Measurements from ENCODE around the gene MAP9.
"Not testable (repeated sequence)": the region's sequence is repeated elsewhere in the genome, so short reads cannot be mapped to it uniquely, and the experiment has no call there.

MAP9 gene

DNA sequence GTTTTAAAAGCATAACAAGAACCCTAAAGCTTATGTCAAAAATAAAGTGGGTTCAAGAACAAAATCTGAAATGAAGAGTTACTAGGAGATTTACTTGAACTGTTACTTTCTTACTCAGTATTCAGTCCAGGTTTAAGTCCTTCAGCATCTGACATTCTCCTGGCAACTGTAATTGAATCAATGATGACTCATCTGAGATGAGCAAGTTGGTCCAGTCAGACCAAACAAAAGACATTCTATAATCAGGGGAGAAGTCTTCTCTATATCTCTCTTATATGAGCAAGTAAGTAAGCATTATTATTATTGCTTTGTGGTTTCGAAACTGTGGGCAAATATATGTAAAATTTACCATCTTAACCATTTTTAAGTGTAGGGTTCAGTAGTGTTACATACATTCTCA is 34.6 kb downstream of the MAP9 start:
- no peak for DNase-seq (ENCODE audit: low spot score)

DNA sequence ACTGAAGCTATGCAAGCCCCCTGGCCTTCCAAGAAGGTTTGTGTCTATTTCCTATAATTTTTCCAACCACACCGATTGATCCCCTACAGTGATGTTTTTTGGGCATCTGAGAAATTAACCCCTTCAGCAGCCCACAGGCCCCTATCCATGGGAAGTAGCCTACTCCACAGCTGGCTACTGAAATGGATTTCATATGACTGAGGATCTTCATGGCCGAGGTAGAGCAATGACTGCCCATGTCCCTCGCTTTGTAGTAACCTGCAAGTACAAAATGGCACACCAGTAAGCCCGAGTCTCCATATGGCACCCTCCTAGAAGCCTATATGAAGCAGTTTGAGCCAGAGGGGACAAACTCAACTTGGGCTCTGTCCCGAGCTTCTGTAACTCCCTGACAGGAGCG is 36.8 kb downstream of the MAP9 start:
- no peak for DNase-seq (ENCODE audit: low spot score)

DNA sequence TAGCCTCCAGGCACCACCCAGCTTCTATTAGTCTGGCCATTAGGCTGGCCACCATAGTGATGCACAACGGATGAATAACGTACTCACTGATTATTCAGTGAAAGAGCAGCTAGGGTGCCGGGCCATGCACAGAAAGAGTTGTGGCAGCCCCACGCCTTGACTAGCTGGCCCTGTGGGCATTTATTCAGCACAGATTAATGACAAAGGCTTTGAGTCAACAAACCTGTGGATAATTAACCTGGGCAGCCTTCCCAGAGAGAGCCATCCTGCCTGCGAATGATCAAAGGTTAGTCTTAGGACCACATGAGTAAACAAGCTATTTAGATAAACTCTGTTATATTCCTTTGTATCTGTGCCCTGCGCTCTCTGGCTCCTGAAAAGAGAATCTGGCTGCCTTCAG is 37.2 kb downstream of the MAP9 start:
- no peak for DNase-seq (ENCODE audit: low spot score)

DNA sequence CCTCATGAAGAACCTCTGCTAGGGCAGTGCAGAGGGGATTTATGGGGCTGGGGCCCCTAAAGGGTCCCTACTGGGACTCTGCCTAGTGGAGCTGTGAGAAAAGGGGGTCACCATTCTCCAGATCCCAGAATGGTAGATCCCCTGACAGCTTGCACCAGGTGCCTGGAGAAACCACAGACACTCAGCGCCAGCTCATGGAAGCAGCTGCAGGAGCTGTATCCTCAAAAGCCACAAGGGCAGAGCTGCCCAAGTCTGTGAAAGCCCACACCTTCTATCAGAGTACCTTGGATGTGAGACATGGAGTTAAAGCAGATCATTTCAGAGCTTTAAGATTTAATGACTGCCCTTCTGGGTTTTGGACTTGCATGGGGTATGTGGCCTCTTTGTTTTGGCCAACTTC is 38.6 kb downstream of the MAP9 start:
- DNase-seq (ENCODE audit: low spot score): no peak

DNA sequence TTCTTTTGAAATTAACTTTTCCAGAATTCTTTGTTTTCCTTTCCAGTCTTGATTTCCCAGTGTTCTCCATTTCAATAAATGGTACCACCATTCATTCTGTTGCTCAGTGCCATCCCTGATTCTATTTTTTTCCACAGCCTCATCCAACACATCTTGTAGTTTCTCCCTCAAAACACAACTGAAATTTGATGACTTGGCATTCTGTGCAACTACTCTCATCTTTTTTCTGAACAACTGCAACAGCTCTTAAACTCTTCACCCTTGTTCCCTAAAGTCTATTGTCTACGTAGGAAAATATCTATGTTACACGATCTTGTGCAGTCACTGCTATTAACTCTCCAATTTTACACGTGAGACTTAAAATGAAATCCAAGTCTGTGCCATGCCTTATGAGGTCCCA is 40.5 kb downstream of the MAP9 start:
- no peak for DNase-seq (ENCODE audit: low spot score)

DNA sequence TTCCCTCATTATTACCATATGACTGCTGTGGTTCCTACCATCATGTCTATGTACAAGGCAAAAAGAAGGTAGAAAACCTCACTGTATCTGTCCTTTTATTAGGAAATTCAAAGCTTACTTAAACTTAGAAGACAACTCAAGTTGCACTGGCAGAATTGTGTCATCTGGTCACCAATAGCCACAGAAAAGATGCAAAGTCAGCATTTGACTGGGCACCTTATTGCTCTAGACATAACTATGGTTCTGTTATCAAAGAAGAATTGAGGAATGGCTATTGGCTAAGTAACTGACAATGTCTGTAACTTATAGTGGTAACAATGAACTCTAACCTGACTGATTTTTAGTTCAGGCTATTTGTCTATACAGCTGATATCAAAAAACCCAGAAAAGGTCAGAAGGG is 45.3 kb downstream of the MAP9 start:
- DNase-seq (ENCODE audit: low spot score): no peak

DNA sequence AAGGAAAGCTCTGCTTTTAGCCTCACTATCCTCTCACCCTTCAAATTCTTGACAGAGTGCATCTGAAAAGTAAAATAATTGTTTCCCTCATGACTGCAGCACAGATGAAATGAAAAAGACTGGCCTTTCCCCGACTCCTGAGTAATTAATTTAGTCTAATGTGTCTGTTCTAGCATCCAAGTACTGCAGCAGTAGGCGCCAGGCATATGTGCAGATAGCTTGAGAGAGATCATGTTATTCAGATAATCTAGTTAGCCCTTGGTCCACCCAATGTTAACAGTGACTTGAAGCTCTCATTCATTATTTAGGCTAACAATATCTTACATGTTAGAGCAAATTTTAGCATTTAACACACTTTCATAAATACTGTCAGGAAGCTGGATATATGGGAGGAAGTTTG is 54.0 kb downstream of the MAP9 start:
- DNase-seq (ENCODE audit: low spot score): no peak

DNA sequence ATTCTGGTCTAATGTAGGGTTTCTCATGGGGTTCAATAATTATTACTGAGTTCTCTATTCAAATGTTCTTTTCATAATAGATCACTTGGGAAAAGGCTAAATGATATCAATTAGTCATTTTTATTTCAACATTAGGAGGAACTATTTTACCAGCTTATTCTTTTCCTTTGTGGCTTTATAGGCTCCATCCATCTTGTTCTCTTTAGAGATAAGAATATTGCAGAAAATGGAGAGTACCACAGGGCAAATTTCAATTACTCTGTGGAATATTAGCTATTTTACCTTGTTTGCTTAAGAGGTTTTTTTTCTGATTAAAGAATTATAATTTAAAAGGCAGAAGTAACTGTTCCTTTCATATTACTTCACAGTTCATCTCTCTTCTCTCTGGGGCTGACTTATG is 55.8 kb downstream of the MAP9 start:
- no peak for DNase-seq (ENCODE audit: low spot score)

DNA sequence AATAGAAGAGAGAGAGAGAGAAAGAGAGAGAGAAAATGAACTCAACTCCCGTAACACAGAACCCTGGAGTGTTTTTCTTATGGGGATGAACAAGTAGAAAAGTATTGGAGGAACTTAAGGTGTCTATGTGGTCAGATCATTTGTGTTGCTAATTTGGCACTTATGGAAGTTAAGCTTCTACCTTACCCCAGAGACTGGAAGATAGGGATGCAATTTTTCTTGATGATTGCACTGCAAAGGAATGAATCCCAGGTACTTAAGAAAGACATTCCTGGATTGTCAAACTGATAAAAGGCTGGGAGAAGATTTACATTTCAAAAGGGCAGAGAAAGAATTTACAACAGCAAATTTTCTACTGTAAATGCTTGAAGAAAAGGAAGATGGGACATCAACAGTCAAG is 57.2 kb downstream of the MAP9 start:
- DNase-seq (ENCODE audit: low spot score): no peak

DNA sequence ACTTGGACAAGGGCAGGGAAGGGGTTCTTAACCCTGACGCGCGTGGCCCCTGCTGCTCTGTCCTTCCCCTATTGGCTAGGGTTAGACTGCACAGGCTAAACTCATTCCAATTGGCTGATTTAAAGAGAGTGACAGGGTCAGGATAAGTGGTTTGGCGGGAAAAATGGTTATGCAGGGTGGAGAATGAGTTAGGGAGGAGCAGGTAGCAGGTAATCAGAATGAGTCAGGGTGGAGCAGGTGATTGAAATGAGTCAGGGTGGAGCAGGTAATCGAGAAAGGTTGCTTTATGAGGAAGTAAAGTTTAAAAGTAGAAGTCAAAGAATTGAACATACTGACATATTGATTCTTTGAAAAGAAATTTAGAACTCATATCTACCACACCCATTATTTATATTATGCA is 64.7 kb downstream of the MAP9 start:
- DNase-seq (ENCODE audit: low spot score): not testable (repeated sequence)

DNA sequence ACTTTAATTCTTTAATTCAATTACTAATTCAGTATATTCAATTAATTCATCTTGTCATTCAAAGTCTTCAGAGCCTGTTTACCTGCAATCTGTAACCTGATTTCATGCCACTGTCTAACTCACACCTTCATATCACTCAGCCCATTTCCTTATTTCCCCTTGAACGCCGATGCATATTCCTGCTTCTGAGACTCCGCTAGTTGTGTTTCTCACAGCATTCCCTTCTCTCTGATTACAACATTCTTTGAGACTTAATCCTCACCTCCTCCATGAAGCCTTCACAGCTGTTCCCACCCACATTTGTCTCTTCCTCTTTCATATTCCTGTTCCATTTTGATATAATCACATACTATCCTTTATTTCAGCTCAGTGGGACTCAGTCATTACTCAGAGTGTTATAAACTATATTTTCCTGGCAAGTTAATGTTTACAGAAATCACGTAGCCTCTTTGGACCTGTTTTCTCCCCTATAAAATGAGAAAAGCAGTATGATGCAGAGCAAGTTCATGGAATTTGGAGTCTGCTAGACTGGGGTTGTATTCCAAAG is 69.0 kb downstream of the MAP9 start:
- no peak for DNase-seq (ENCODE audit: low spot score)

DNA sequence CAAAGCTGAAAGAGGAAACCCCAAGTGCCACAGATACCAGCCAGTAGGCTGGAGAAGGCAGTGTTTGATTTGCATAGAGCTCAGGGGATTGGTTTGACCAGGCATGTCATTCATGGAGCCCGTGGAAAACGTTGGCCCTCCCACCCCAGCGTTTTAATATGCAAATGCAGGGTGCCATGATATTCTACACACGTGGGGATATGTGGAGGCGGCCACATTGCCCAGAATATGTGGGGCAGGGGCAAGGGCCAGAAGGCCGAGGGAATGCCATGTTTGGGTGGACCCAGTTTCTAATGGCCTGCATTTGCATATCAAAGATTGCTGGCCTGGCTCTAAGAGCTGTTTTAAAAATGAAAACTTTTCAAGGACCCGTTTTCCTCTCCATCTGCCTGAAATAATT is 71.1 kb downstream of the MAP9 start:
- no peak for DNase-seq (ENCODE audit: low spot score)

DNA sequence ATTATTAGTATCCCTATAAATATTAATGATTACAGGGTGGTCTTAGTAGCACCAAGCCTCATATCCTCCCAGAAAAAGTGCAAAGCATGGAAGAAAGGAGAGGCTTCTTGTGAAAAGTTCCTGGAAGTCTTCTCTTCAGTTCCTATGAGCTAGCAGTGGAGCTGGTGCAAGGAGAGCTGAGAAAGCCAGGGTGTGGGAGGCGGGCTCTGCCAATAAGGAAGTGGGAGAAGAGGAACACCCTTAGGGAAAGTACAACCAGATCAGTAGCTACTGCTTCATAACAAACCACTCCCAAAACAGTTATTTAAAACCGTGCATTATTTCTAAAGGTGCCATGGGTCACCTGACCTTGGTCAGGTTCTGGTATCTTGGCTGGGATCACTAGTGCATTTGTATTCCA is 72.4 kb downstream of the MAP9 start:
- no peak for DNase-seq (ENCODE audit: low spot score)

DNA sequence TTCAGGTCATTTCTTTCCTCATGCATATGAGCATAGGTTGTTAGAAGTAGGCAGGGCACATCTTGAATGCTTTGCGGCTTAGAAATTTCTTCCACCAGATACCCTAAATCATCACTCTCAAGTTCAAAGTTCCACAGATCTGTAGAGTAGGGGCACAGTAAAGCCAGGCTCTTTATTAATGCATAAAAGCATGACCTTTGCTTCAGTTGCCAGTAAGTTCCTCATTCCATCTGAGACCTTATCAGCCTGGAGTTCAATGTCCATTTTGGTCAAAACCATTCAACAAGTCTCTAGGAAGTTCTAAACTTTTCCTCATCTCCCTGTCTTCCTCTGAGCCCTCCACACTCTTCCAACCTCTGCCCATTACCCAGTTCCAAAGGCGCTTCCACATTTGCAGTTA is 77.7 kb downstream of the MAP9 start:
- DNase-seq (ENCODE audit: low spot score): no peak

Data from SW480 (cell line).